Measurements from ENCODE around the gene KCNJ12.
"Not testable (repeated sequence)": the region's sequence is repeated elsewhere in the genome, so short reads cannot be mapped to it uniquely, and the experiment has no call there.

KCNJ12 gene

GRCh38 chr17:21406616-21407404 lies 30.7 kb downstream of the KCNJ12 start:
- DNase-seq (ENCODE audit: low read depth in 2 of 3, low spot score in 2 of 3), result not testable (repeated sequence)

GRCh38 chr17:21407752-21408151 lies 31.6 kb downstream of the KCNJ12 start:
- DNase-seq (ENCODE audit: low read depth in 2 of 3, low spot score in 2 of 3), result not testable (repeated sequence)

- DNase-seq (ENCODE audit: low read depth in 2 of 3, low spot score in 2 of 3), result not testable (repeated sequence)
Measured at GRCh38 chr17:21408224-21408623, 32.1 kb downstream of the KCNJ12 start.

- not testable (repeated sequence) for DNase-seq (ENCODE audit: low read depth in 2 of 3, low spot score in 2 of 3)
Measured at GRCh38 chr17:21408766-21409300, 32.7 kb downstream of the KCNJ12 start.

GRCh38 chr17:21409388-21409787 lies 33.2 kb downstream of the KCNJ12 start:
- not testable (repeated sequence) for DNase-seq (ENCODE audit: low read depth in 2 of 3, low spot score in 2 of 3)

GRCh38 chr17:21409971-21410370 lies 33.8 kb downstream of the KCNJ12 start:
- not testable (repeated sequence) for DNase-seq (ENCODE audit: low read depth in 2 of 3, low spot score in 2 of 3)

- DNase-seq (ENCODE audit: low read depth in 2 of 3, low spot score in 2 of 3), result not testable (repeated sequence)
Measured at GRCh38 chr17:21410371-21410770, 34.2 kb downstream of the KCNJ12 start.

- DNase-seq (ENCODE audit: low read depth in 2 of 3, low spot score in 2 of 3), result not testable (repeated sequence)
Measured at GRCh38 chr17:21410906-21411678, 34.9 kb downstream of the KCNJ12 start.

GRCh38 chr17:21411679-21412205 lies 35.6 kb downstream of the KCNJ12 start:
- DNase-seq (ENCODE audit: low read depth in 2 of 3, low spot score in 2 of 3), result not testable (repeated sequence)

GRCh38 chr17:21412207-21412681 lies 36.1 kb downstream of the KCNJ12 start:
- DNase-seq (ENCODE audit: low read depth in 2 of 3, low spot score in 2 of 3), result not testable (repeated sequence)

GRCh38 chr17:21413570-21414279 lies 37.6 kb downstream of the KCNJ12 start:
- DNase-seq (ENCODE audit: low read depth in 2 of 3, low spot score in 2 of 3), result not testable (repeated sequence)

GRCh38 chr17:21414616-21415015 lies 38.5 kb downstream of the KCNJ12 start:
- not testable (repeated sequence) for DNase-seq (ENCODE audit: low read depth in 2 of 3, low spot score in 2 of 3)

- not testable (repeated sequence) for DNase-seq (ENCODE audit: low read depth in 2 of 3, low spot score in 2 of 3)
Measured at GRCh38 chr17:21415166-21415990, 39.2 kb downstream of the KCNJ12 start.

GRCh38 chr17:21416471-21416981 lies 40.4 kb downstream of the KCNJ12 start:
- DNase-seq (ENCODE audit: low read depth in 2 of 3, low spot score in 2 of 3), result not testable (repeated sequence)

- DNase-seq (ENCODE audit: low read depth in 2 of 3, low spot score in 2 of 3), result not testable (repeated sequence)
Measured at GRCh38 chr17:21417349-21417748, 41.2 kb downstream of the KCNJ12 start.

- no peak for DNase-seq (ENCODE audit: low read depth in 2 of 3, low spot score in 2 of 3)
Measured at GRCh38 chr17:21417921-21418320, 41.8 kb downstream of the KCNJ12 start.

- no peak for DNase-seq (ENCODE audit: low read depth in 2 of 3, low spot score in 2 of 3)
Measured at GRCh38 chr17:21418446-21419298, 42.5 kb downstream of the KCNJ12 start.
